B cell (primary cell): ENCODE measurements around the gene SLC6A1. TPM values are rescaled to one million over a fixed set of nuclear protein-coding genes. Genes with fewer than 3 reads are reported as not detected.
"Not testable (repeated sequence)": the region's sequence is repeated elsewhere in the genome, so short reads cannot be mapped to it uniquely, and the experiment has no call there.

Experiments used
- ATAC-seq: fragments of 200-7000 bp; cut with Tn5 transposase; one replicate; pipeline ENCODE4 v1.10.0; 2021; ENCODE audit warnings: low read depth, mild to moderate bottlenecking, moderate number of reproducible peaks, moderate library complexity
- CTCF ChIA-PET: fragments of 350-600 bp; sonication (Branson Sonifier 250); formaldehyde crosslinking; loops from one replicate; lab custom pipeline; 2021; ENCODE audit warnings: antibody characterized with exemption, inconsistent platforms; lab: Charles Lee
- POLR2A ChIA-PET: fragments of 350-600 bp; sonication (Branson Sonifier 250); formaldehyde crosslinking; loops from one replicate; lab custom pipeline; 2021; ENCODE audit warnings: antibody characterized with exemption; lab: Charles Lee
- DNase-seq: peaks from one replicate; pipeline ENCODE4 v3.0.0; 2013
- H2AFZ ChIP-seq: 2 replicates; pipeline ENCODE4 v1.6.1; 2012; ENCODE audit warnings: mild to moderate bottlenecking, low read depth, low read length; ENCODE audit not compliant: insufficient read depth, poor library complexity, severe bottlenecking
- H3K27ac ChIP-seq, 2 donors: 1 replicate in 1 of 2; 2 replicates in 1 of 2; pipeline ENCODE4 v1.5.1; 2012 to 2013; ENCODE audit warnings: low read length in 2 of 2, mild to moderate bottlenecking in 2 of 2, moderate library complexity in 1 of 2
- H3K27me3 ChIP-seq, 4 experiments: fragments of 200-600 bp in 1 of 4; sonication (generic) in 1 of 4; replicated peaks in 1 of 4; 1 replicate in 2 of 4; 2 replicates in 2 of 4; pipeline versions ENCODE4 v1.6.1 to v1.7.0; 2013 to 2016; ENCODE audit warnings: low read length in 3 of 4, mild to moderate bottlenecking in 2 of 4, mixed read lengths in 1 of 4, moderate library complexity in 1 of 4; ENCODE audit not compliant: insufficient read depth in 4 of 4, control insufficient read depth in 3 of 4; ENCODE audit errors: control extremely low read depth in 1 of 4
- H3K36me3 ChIP-seq, 2 experiments: replicated peaks in 1 of 2; 1 replicate in 1 of 2; 2 replicates in 1 of 2; pipeline versions ENCODE4 v1.6.1 to v1.7.1; 2013; ENCODE audit warnings: low read length in 1 of 2; ENCODE audit not compliant: insufficient read depth in 2 of 2, control insufficient read depth in 1 of 2; ENCODE audit errors: control extremely low read depth in 1 of 2, extremely low read depth in 1 of 2
- H3K4me1 ChIP-seq, 2 donors: fragments of 200-600 bp in 1 of 2; sonication (generic) in 1 of 2; 1 replicate in 1 of 2; 2 replicates in 1 of 2; pipeline versions ENCODE4 v1.5.1 to v1.6.1; 2013 to 2017; ENCODE audit warnings: low read length in 2 of 2; ENCODE audit not compliant: control insufficient read depth in 2 of 2, insufficient read depth in 2 of 2
- H3K4me2 ChIP-seq: replicated peaks from 2 replicates; pipeline ENCODE3; 2012; ENCODE audit warnings: mild to moderate bottlenecking, low read depth, low read length; ENCODE audit not compliant: poor library complexity, severe bottlenecking
- H3K4me3 ChIP-seq, 5 experiments: fragments of 200-600 bp in 1 of 5; sonication (generic) in 1 of 5; 1 replicate in 3 of 5; 2 replicates in 2 of 5; pipeline versions ENCODE4 v1.5.1 to v1.7.0; 2011 to 2016; ENCODE audit warnings: low read length in 4 of 5, mild to moderate bottlenecking in 4 of 5, low read depth in 2 of 5, control low read depth in 1 of 5, moderate library complexity in 1 of 5; ENCODE audit not compliant: insufficient read depth in 1 of 5; ENCODE audit errors: control extremely low read depth in 1 of 5, extremely low read depth in 1 of 5
- H3K79me2 ChIP-seq: fragments of 200-600 bp; sonication (generic); one replicate; pipeline ENCODE4 v1.6.0; 2016; ENCODE audit warnings: low read length; ENCODE audit not compliant: control insufficient read depth, insufficient read depth
- H3K9ac ChIP-seq: fragments of 200-600 bp; sonication (generic); 2 replicates; pipeline ENCODE4 v1.6.1; 2017; ENCODE audit warnings: mild to moderate bottlenecking, low read length, moderate library complexity
- H3K9me3 ChIP-seq, 3 donors: one replicate each; pipeline versions ENCODE4 v1.6.1 to v1.7.1; 2013; ENCODE audit warnings: low read length in 2 of 3; ENCODE audit not compliant: control insufficient read depth in 2 of 3, insufficient read depth in 1 of 3; ENCODE audit errors: control extremely low read depth in 1 of 3
- H4K20me1 ChIP-seq: 2 replicates; pipeline ENCODE4 v1.6.0; 2012; ENCODE audit warnings: mild to moderate bottlenecking, low read length; ENCODE audit not compliant: insufficient read depth, control insufficient read depth, poor library complexity, severe bottlenecking
- H3K27ac Mint-ChIP-seq: one replicate; pipeline ENCODE4 v1.8.0; 2021; ENCODE audit warnings: mixed read lengths
- H3K27me3 Mint-ChIP-seq: one replicate; pipeline ENCODE4 v1.8.0; 2021; ENCODE audit warnings: mixed read lengths
- H3K4me1 Mint-ChIP-seq: one replicate; pipeline ENCODE4 v1.8.0; 2021; ENCODE audit warnings: mixed read lengths
- H3K4me3 Mint-ChIP-seq: one replicate; pipeline ENCODE4 v1.8.0; 2021; ENCODE audit warnings: mixed read lengths
- H3K9me3 Mint-ChIP-seq: one replicate; pipeline ENCODE4 v1.8.0; 2022; ENCODE audit warnings: mixed read lengths; ENCODE audit not compliant: insufficient read depth
- EZH2 ChIP-seq: IDR thresholded peaks from 2 replicates; pipeline ENCODE4 v1.6.1; 2012; ENCODE audit warnings: borderline replicate concordance, low read depth, mild to moderate bottlenecking, moderate library complexity, low read length; ENCODE audit not compliant: insufficient read depth, poor library complexity, severe bottlenecking
- WGBS: methylation state at CpG from one replicate; pipeline ENCODE4 v1.1.5; 2013; ENCODE audit warnings: missing lambda C conversion rate; ENCODE audit not compliant: insufficient coverage; 5-methylcytosine and 5-hydroxymethylcytosine counted together
- intact Hi-C: fragments of 100-400 bp; cut with micrococcal nuclease; formaldehyde crosslinking; loops from one replicate; pipeline ENCODE4 v1.10.0; 2022
- polyA plus RNA-seq: library from polyadenylated mRNA; depleted of rRNA; stranded (reverse); fragments of >200 nt; gene quantifications from 2 replicates; pipeline ENCODE4 v1.2.3, GENCODE V29; 2012
- total RNA-seq, 2 donors: library from RNA; stranded (reverse); fragments of 120-200 nt in 1 of 2; gene quantifications; 1 replicate in 1 of 2; 2 replicates in 1 of 2; pipeline versions ENCODE4 v1.2.3 to v1.2.4, GENCODE V29; 2013 to 2022
- TF ChIP-seq, protein P1 (sequence below): fragments of 200-600 bp; IDR thresholded peaks from one replicate; pipeline ENCODE4 v1.8.0; 2022; ENCODE audit warnings: antibody characterized with exemption, mild to moderate bottlenecking

SLC6A1 gene
- total and polyA plus RNA-seq, 2 donors (not counting 1 experiment from before 2014, with no cell fraction given): not detected

DNA sequence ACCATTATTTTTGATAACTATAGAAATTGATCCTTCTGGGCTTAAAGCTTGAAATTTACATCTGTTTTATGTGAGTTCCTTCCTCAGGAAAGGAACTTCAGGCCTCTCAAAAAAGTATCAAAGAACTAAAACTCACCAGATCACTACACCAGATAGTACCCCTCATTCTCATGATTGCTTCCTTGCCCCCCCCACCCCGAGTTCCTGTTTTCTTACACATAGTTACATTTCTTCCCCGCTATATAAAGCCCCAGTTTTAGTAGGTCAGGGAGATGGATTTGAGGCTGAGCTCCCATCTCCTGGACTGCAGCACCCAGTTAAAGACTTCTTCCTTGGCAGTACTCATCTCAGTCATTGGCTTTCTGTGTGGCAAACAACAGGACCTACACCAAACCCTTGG is 81.5 kb downstream of the SLC6A1 start:
- Mint-ChIP-seq H3K27me3 (peaks cover 23% of the 10 kb centered on the region), H3K27ac (no peak overlapping the region), H3K4me1 (peaks cover 5% of the 10 kb centered on the region), H3K9me3 (no peaks in the 10 kb centered on the region), H3K4me3 (no peak overlapping the region)
- DNase-seq: no peak
- no peak for ATAC-seq
- Histone ChIP-seq H3K9ac (no peak overlapping the region), H3K79me2 (no peaks in the 10 kb centered on the region), H4K20me1 (no peaks in the 10 kb centered on the region), H3K9me3 (peaks cover 0 to 8% (median 0%) of the 10 kb centered on the region in 3 donors), H3K36me3 (no peaks in the 10 kb centered on the region), H2AFZ (no peak overlapping the region), H3K4me1 (peaks cover 0 to 2% of the 10 kb centered on the region in 2 donors), H3K4me3 (no peak overlapping the region), H3K27ac (no peak overlapping the region), H3K27me3 (peaks cover 0 to 5% (median 0%) of the 10 kb centered on the region in 4 experiments), H3K4me2 (no peak overlapping the region)
- intact Hi-C loops: no loop called here
- ChIA-PET POLR2A (no interaction called here), CTCF (interaction anchor here (1.6 kb wide), 1 partner anchor 10 kb away, joined by 3 read pairs; no protein-coding TSS in a partner anchor)
- WGBS: no CpG with 5 or more reads among the region's 2 CpGs
- TF ChIP-seq, protein P1, sequence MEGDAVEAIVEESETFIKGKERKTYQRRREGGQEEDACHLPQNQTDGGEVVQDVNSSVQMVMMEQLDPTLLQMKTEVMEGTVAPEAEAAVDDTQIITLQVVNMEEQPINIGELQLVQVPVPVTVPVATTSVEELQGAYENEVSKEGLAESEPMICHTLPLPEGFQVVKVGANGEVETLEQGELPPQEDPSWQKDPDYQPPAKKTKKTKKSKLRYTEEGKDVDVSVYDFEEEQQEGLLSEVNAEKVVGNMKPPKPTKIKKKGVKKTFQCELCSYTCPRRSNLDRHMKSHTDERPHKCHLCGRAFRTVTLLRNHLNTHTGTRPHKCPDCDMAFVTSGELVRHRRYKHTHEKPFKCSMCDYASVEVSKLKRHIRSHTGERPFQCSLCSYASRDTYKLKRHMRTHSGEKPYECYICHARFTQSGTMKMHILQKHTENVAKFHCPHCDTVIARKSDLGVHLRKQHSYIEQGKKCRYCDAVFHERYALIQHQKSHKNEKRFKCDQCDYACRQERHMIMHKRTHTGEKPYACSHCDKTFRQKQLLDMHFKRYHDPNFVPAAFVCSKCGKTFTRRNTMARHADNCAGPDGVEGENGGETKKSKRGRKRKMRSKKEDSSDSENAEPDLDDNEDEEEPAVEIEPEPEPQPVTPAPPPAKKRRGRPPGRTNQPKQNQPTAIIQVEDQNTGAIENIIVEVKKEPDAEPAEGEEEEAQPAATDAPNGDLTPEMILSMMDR: no peak
- no peak for TF ChIP-seq EZH2

DNA sequence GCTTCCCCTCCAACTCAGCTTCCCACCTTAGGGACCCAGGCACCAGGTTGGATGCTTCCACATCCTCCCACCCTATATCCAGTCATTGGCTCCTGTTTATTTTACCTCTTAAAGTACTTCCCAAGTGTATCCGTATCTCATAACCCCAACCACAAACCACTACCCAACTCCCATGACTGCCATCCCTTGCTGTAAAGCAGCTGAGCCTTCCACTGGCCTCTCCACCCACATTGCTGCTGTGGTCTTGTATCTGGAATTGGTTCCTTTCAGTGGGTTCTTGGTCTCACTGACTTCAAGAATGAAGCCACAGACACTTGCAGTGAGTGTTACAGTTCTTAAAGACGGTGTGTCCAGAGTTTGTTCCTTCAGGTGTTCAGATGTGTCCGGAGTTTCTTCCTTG is 81.9 kb downstream of the SLC6A1 start:
- DNase-seq: no peak
- intact Hi-C loops: no loop called here
- POLR2A ChIA-PET: no interaction called here
- H3K36me3 ChIP-seq: no peaks in the 10 kb centered on the region
- Mint-ChIP-seq H3K4me1 (peaks cover 7% of the 10 kb centered on the region), H3K27me3 (peaks cover 23% of the 10 kb centered on the region), H3K9me3 (no peaks in the 10 kb centered on the region), H3K27ac (no peak overlapping the region), H3K4me3 (no peak overlapping the region)
- no peaks in the 10 kb centered on the region for H4K20me1 ChIP-seq
- H3K27ac ChIP-seq: no peak overlapping the region
- peaks cover 0 to 4% of the 10 kb centered on the region in 2 donors for H3K4me1 ChIP-seq
- no peak overlapping the region for H2AFZ ChIP-seq
- H3K9ac ChIP-seq: no peak overlapping the region
- H3K79me2 ChIP-seq: no peaks in the 10 kb centered on the region
- TF ChIP-seq EZH2: no peak
- TF ChIP-seq, protein P1: no peak
- H3K4me3 ChIP-seq: no peak overlapping the region
- peaks cover 0 to 5% (median 0%) of the 10 kb centered on the region in 4 experiments for H3K27me3 ChIP-seq
- no peak overlapping the region for H3K4me2 ChIP-seq
- 77% methylated on average over 3 of the region's 3 CpGs for WGBS
- H3K9me3 ChIP-seq: peaks cover 0 to 8% (median 0%) of the 10 kb centered on the region in 3 donors
- CTCF ChIA-PET: interaction anchor here (1.5 to 1.6 kb wide), 2 partner anchors 10 to 14 kb away, joined by 3 to 5 read pairs; no protein-coding TSS in a partner anchor
- ATAC-seq: no peak

DNA sequence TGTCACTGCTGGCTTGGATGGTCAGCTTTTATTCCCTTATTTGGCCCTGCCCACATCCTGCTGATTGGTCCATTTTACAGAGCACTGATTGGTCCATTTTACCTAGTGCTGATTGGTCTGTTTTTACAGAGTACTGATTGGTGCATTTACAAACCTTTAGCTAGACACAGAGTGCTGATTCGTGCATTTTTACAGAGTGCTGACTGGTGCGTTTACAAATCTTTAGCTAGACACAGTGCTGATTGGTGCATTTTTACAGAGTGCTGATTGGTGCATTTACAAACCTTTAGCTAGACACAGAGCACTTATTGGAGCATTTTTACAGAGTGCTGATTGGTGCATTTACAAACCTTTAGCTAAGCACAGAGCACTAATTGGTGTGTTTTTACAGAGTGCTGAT is 82.6 kb downstream of the SLC6A1 start:
- intact Hi-C loops, H3K27ac ChIP-seq, H2AFZ ChIP-seq, H3K4me1 ChIP-seq, H3K4me3 Mint-ChIP-seq, H4K20me1 ChIP-seq, H3K9me3 ChIP-seq, H3K9ac ChIP-seq, H3K27ac Mint-ChIP-seq, ATAC-seq, H3K79me2 ChIP-seq, H3K4me1 Mint-ChIP-seq, H3K27me3 ChIP-seq, DNase-seq, H3K4me3 ChIP-seq, H3K9me3 Mint-ChIP-seq, H3K4me2 ChIP-seq, H3K36me3 ChIP-seq, POLR2A ChIA-PET: not testable (repeated sequence)
- H3K27me3 Mint-ChIP-seq: peaks cover 23% of the 10 kb centered on the region
- CTCF ChIA-PET: interaction anchor here (1.5 to 1.6 kb wide), 2 partner anchors 11 to 15 kb away, joined by 3 to 5 read pairs; no protein-coding TSS in a partner anchor
- 84% methylated on average over 2 of the region's 2 CpGs for WGBS
